Lung (tissue), 12 donors: ENCODE data around the gene PBXIP1. TPM values are rescaled to one million over a fixed set of nuclear protein-coding genes. Genes with fewer than 3 reads are reported as not detected.

Source experiments
- ATAC-seq: fragments of 200-7000 bp; cut with Tn5 transposase; one replicate; pipeline ENCODE4 v1.9.1; 2020; ENCODE audit warnings: moderate number of reproducible peaks; ENCODE audit not compliant: insufficient read depth, low FRiP score
- DNase-seq, 3 donors: peaks; one replicate each; pipeline ENCODE4 v3.0.0-alpha.2; 2013 to 2017
- H3K27ac ChIP-seq, 2 donors: one replicate each; pipeline ENCODE4 v1.5.1; 2013; ENCODE audit warnings: mild to moderate bottlenecking in 2 of 2, moderate library complexity in 2 of 2, control low read depth in 1 of 2, inconsistent platforms in 1 of 2, low read depth in 1 of 2, low read length in 1 of 2
- H3K27me3 ChIP-seq, 3 donors: one replicate each; pipeline ENCODE4 v1.5.1; 2013; ENCODE audit warnings: low read length in 2 of 3; ENCODE audit not compliant: control insufficient read depth in 3 of 3, insufficient read depth in 3 of 3
- H3K36me3 ChIP-seq, 4 donors: one replicate each; pipeline ENCODE4 v1.5.1; 2013; ENCODE audit warnings: low read length in 4 of 4, mild to moderate bottlenecking in 1 of 4, moderate library complexity in 1 of 4; ENCODE audit not compliant: control insufficient read depth in 4 of 4, insufficient read depth in 4 of 4
- H3K4me1 ChIP-seq, 5 donors: one replicate each; pipeline ENCODE4 v1.5.1; 2013; ENCODE audit warnings: low read length in 5 of 5, mild to moderate bottlenecking in 2 of 5, moderate library complexity in 1 of 5; ENCODE audit not compliant: control insufficient read depth in 5 of 5, insufficient read depth in 5 of 5
- H3K4me3 ChIP-seq: one replicate; pipeline ENCODE4 v1.5.1; 2013; ENCODE audit warnings: mild to moderate bottlenecking, control low read depth, moderate library complexity
- H3K9ac ChIP-seq, 2 donors: one replicate each; pipeline ENCODE4 v1.5.1; 2013; ENCODE audit warnings: low read length in 2 of 2, control low read depth in 1 of 2; ENCODE audit not compliant: insufficient read depth in 1 of 2
- H3K9me3 ChIP-seq, 4 donors: one replicate each; pipeline ENCODE4 v1.5.1; 2013; ENCODE audit warnings: low read length in 3 of 4, mild to moderate bottlenecking in 1 of 4, moderate library complexity in 1 of 4; ENCODE audit not compliant: control insufficient read depth in 4 of 4, insufficient read depth in 3 of 4
- CTCF ChIP-seq: IDR thresholded peaks from 2 replicates; pipeline ENCODE4 v1.5.1; 2012; ENCODE audit warnings: mild to moderate bottlenecking; ENCODE audit errors: control extremely low read depth, extremely low read depth
- WGBS, 2 donors: extraction: QIAGEN DNeasy Blood & Tissue Kit; methylation state at CpG; one replicate each; pipeline ENCODE4 v1.1.7; 2013; 5-methylcytosine and 5-hydroxymethylcytosine counted together
- polyA plus RNA-seq, 2 donors: library from polyadenylated mRNA; stranded (reverse); fragments of 200-250 nt; gene quantifications; one replicate each; pipeline ENCODE4 v1.2.1, GENCODE V29; 2013
- total RNA-seq, 2 donors: library from RNA; depleted of rRNA in 1 of 2; stranded (reverse); fragments of >200 nt in 1 of 2; gene quantifications; one replicate each; pipeline ENCODE4 v1.2.1, GENCODE V29; 2014 to 2021
- donor health status: control.
- donor health status: control.
- donor health status: Bipolar disorder and iron deficiency.
- donor health status: healthy.
- donor health status: DM: yes; HTN: yes; CAD: no.

PBXIP1 gene
- total and polyA plus RNA-seq, 4 donors: 32.8 to 178 (median 35.3) TPM

- Histone ChIP-seq H3K27ac (peak overlapping the region; percentile 94 to 96), H3K27me3 (no peaks in the 10 kb centered on the region), H3K4me3 (no peak overlapping the region), H3K9me3 (no peaks in the 10 kb centered on the region), H3K4me1 (peaks cover 5 to 59% (median 27%) of the 10 kb centered on the region in 5 donors), H3K36me3 (peaks cover 8 to 23% (median 17%) of the 10 kb centered on the region in 4 donors), H3K9ac (peak overlapping the region in 1 of 2 donors; percentile 69)
- WGBS, 2 donors: 33 to 60% methylated on average over 10 of the region's 10 CpGs
- no peak for TF ChIP-seq CTCF
- ATAC-seq: no peak
- no peak for DNase-seq
These were observed 15.6 kb upstream of the PBXIP1 start for GRCh38 chr1:154971341-154971998.

- WGBS, 2 donors: 14 to 21% methylated on average over 15 of the region's 15 CpGs
- Histone ChIP-seq H3K4me3 (peak within 1 kb of the TSS; percentile 29), H3K27me3 (no peaks in the 10 kb centered on the region), H3K36me3 (peaks cover 10 to 30% (median 21%) of the 10 kb centered on the region in 4 donors), H3K4me1 (peaks cover 0 to 52% (median 22%) of the 10 kb centered on the region in 5 donors), H3K27ac (peak within 1 kb of the TSS; percentile 94 to 96), H3K9me3 (no peaks in the 10 kb centered on the region), H3K9ac (peak within 1 kb of the TSS; percentile 41 to 69)
- DNase-seq (peak; percentile 94 to 97 (median 97)), ATAC-seq (peak; percentile 37)
- TF ChIP-seq CTCF: no peak
These were observed 14.9 kb upstream of the PBXIP1 start, which contains the start of gene SHC1 for GRCh38 chr1:154970631-154971340. Gene SHC1, minus strand, starts transcription at chr1:154970747. Its CDS starts 221 bp downstream, at chr1:154970526.

- Histone ChIP-seq H3K4me1 (peaks cover 0 to 51% (median 22%) of the 10 kb centered on the region in 5 donors), H3K27ac (peak overlapping the region; percentile 94 to 96), H3K27me3 (no peaks in the 10 kb centered on the region), H3K9me3 (no peaks in the 10 kb centered on the region), H3K9ac (peak overlapping the region; percentile 14 to 41), H3K4me3 (peak overlapping the region; percentile 29), H3K36me3 (peaks cover 15 to 37% (median 27%) of the 10 kb centered on the region in 4 donors)
- DNase-seq (peak; percentile 27 to 54 (median 32)), ATAC-seq (no peak)
- no peak for TF ChIP-seq CTCF
- WGBS, 2 donors: 37 to 42% methylated on average over 19 to 22 of the region's 22 CpGs
These were observed 14.1 kb upstream of the PBXIP1 start for GRCh38 chr1:154969860-154970452.
